SH-SY5Y (cell line): ENCODE results near the gene CETP.

Source experiments
- GATA2 ChIP-seq: IDR thresholded peaks from 2 replicates; pipeline ENCODE4 v1.6.1; 2011; ENCODE audit warnings: mild to moderate bottlenecking, low read depth, low read length
- GATA3 ChIP-seq: IDR thresholded peaks from 2 replicates; pipeline ENCODE4 v1.6.1; 2011; ENCODE audit warnings: low read depth, mild to moderate bottlenecking, low read length, moderate library complexity

DNA sequence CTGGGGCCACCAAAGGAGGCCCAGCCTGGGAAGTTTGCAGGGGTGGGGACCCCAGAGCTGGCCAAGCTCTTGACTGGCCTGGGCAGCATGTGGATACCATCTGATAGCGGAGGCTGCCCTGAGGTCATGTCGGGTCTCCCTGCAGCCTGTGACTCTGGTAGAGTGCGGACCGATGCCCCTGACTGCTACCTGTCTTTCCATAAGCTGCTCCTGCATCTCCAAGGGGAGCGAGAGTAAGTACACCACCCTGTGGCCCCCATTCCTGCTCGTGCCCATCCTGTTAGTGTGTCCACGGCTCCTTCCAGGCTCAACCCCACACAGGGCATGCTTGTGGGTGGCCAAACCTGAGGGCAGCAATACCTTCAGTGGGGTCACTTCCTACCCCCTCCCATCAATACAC is 8.0 kb downstream of the CETP start:
- TF ChIP-seq GATA2 (no peak), GATA3 (no peak)
